DMS53 treated with DMSO at 0.1 percent for 48 hours (cell line): ENCODE measurements around the gene AP1M2.
"Not testable (repeated sequence)": the region's sequence is repeated elsewhere in the genome, so short reads cannot be mapped to it uniquely, and the experiment has no call there.

Experiments used
- DNase-seq: peaks from one replicate; lab custom pipeline; 2025; ENCODE audit not compliant: unreplicated experiment; lab: John Stamatoyannopoulos, UW

AP1M2 gene

DNA sequence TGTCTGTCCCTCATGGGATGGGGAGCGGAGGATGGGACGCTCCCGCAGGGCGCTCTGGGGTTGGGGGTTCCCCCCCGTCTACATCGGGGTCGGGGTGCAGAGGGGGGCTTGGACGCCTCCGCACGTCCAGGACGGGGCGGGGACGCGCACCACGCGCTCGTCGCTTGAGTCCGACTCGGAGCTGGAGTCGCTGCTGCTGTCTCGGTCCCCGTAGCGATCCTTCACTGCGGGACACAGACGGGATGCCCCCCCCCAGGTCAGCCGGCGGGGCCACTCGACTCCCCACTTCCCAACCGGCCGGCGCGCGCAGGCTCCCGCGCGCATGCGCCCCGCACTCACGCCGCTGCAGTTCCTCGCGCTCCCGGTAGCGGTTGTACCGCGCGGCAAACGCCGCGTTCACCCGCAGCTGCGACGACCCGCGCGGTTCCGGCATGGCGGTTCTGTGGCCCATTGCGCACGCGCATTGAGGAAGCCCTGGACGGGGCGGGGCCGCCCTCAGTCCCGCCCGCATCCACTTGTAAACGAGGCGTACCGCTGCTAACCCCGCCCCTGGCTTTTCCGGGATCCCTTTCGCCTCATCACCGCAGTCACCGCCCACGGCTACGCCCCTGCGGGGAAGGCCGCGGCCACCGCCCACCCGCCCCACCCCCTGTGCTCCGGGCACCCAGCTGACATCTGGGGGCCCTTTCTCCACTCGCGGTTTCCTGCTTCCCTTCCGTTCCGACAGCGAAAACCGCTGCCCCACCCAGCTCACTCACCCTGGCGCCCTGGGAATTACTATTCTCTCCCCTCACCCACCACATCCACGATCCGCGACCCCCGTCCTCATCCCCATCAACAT lies 21.3 kb downstream of the AP1M2 start, which contains the start of gene KRI1:
KRI1 (minus strand) TSS at position 444 of the 841 bp plus-strand sequence; CDS start at position 433, 11 bp downstream.
- DNase-seq, result peak; percentile 82

DNA sequence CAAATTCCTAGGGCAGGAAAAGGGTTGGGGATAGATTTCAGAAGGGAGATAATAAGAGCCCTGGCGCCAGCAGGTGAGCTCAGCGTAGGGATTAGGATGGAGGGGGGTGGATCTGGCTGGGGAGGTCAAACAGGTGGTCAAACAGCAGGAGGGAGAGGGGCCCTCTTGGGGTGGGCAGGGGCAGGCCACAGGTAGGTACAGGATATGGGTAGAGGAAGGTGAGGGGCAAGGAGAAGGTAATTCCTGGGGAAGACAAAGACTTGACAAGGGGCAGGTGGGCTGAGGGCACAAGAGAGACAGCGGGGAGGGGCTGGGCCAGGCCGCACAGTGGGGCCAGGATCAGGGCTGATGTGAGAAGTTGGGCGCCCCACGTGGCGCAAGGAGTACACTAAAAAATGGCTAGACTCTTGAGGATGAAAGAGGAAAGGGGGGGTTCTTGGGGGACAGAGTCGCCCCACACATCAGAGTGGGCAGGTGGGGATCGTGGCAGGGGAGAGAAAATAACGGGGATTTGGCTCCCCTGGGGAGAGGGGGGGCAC lies 22.0 kb downstream of the AP1M2 start:
- DNase-seq, result no peak

DNA sequence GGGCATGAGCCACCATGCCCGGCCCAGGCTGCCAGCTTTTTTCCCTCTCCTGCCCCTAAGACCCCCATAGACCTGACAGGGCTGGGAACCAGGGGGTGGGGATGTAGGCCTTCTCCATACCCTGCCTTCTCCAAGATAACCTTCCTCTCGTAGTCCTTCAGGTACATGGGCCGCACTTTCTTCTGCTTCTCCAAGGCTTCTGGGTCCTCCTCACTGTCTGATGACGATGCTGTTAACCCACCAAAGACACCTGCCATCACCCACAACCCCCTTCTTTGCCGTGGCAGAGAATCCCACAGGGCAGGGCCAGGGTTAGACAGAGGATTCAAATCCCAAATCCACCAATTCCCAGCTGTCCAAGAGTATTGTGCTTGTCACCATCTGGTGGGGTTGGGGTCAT lies 24.5 kb downstream of the AP1M2 start:
- no peak for DNase-seq

DNA sequence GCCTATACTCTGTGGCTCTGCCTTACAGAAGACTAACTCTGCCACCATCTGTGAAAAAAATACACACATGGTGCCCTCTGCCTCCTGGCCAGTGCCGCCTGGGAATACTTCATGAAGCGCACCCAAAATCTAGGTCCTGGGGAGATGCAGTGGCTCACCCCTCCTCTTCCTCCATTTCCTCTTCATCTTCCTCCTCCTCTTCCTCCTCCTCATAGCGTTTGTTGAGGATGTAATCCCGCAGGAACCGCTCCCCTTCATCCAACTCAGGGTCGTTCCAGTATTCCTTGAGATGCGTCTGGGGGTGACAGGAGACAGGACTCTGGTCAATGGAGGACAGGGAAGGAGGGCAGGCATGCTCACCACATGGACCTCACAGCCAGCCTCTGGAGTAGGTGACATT lies 27.0 kb downstream of the AP1M2 start:
- DNase-seq, result no peak

DNA sequence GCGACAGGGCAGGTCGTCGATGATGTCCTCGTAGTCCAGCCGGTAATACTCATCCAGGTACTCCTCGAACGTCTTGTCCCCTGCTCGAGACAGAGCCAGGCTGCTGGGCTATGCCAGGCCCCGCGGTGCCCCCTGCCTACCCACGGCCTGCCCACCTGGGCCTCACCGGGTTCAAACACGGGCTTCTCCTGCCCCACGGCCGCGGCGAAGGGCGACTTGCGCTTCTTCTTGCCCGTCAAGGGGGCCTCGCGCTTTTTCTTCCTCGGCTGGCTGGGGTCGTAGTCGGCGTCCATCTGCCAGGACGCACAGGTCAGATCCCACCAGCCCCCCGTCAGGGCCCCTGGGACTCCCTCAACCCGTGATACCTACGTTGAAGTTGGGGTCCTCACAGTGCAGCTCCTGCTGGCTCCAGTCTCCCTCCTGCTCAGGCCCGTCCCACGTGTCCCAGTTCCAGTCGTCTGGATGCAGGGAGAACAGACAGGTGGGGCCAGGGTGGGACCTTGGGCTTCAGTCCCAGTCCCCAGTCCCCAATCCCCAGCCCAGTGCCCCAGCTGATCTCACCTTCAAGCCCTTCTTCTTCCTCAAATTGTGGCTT lies 29.4 kb downstream of the AP1M2 start:
- DNase-seq, result no peak

DNA sequence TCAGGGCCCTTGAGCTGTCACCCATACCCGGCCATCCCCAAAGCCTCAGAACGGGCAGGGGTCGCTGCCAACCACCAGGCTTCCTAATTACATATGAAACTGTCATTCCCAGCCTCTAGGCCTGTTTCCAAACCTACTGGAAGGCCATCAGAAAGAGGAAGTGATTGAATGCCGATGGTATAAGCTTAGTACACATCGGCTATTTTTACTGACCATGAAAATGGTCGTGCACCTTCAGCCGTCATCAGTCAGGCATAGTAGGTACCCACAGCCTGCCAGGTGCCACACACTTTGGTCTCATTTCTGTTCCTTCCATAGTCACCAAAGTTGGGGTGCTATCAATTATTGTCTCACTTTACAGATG lies 31.5 kb downstream of the AP1M2 start:
- no peak for DNase-seq

DNA sequence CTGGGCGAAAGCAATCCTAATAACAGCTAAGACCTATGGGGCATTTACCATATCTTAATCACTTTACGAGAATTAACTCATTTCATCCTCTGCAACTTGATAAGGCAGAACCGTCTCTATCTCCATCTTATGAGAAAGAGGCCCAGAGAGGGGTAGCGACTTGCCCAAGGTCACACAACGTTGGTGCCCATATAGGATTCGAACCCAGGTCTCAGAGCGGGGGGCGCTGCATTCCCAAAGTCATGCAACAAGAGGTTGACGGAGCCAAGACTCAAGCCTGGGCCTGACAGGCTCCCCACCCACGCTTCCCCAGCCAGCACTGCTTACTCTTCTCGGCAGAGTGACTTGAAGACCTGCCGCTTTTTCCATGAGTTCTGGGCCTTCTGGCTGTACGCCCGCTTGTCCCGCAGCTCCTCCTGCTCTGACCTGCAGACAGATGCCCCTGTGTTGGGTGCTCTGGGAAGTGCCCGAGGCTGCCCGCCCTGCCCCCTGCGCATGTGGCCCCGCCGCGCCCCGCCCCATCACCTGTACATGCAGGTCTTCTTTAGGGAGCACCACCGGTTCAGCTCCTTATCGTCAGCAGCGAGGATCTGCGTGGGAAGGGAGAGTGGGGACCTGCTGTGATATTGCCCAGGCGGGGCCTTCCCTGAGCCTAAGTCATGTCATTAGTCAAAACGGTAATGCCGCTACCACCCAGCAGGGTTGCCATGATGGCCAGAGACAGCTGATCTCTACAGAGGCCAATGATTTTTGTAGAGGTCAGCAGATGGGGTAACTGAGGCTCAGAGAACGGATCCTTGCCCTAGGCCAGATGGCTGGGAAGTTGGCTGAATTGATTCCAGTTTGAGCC lies 32.1 kb downstream of the AP1M2 start:
- DNase-seq, result no peak

DNA sequence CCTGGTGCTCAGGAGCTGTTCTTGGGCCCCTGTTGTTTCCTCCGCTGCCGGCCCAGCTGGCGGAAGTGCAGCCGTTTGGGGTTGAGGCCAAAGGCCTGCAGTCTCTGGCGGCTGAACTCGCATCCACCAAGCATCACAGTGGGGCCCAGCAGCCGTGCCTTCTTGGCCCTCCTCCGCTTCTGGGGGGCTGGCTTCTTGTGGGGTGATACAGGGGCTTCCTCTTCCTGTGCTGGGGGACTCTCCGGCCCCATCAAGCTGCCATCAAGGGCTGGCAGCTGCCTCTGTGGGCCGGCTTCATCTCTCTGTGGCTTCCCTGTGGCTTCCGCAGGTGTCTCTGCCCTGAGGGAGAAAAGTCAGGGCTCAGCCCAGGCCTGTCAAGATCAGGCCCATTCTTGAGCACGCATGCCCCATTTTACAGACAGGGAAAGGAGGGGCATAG lies 33.1 kb downstream of the AP1M2 start:
- DNase-seq, result no peak

DNA sequence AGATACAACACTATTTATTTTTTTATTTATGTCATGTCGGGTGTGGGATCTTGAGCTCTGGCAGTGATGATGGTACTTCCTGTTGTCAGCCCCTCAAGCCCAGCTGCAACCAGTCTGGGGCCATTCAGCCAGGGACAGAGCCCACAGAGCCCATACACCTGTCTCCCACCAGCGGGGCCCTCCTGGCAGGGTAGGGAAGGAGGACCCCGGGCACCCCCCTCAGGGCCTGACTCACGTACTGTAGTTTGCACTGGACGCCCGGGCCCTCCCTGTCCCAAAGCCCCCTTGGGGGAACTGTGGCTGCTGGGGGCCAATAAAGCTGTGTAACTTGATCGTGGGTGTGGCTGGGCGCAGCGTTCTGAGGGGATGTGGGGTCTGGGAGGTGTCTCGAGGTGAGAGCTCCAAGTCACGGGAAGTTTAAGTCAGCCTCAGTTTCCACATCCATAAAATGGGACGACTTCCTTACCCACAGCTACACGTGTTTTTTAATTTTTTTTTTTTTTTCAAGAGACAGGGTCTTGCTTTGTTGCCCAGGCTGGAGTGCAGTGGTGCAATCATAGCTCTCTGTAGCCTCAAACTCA lies 33.9 kb downstream of the AP1M2 start:
- DNase-seq, result no peak

DNA sequence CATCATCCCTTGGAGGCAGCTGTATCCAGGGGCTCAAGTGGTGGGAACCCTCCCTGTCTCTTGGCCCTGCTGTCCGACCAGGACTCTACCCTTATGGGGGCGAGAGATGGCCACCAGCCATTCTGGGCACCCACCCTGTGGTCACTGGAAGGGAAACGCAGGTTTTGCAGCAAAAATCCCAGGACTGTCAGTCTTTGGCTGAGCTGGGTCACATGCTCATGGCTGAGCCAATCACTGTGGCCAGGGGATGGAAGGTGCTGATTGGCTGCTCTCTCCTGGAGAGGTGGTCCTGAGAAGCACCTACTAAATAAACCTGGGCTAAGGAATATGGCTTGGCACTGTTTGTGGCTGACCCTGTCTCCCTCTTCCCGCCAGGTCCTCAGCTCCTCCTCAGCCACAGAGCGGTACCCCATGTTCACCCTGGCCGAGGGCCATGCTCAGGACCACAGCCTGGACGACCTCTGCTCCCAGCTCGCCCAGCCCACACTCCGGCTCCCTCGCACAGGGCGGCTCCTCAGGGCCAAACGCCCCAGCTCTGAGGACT lies 34.5 kb downstream of the AP1M2 start:
- no peak for DNase-seq

DNA sequence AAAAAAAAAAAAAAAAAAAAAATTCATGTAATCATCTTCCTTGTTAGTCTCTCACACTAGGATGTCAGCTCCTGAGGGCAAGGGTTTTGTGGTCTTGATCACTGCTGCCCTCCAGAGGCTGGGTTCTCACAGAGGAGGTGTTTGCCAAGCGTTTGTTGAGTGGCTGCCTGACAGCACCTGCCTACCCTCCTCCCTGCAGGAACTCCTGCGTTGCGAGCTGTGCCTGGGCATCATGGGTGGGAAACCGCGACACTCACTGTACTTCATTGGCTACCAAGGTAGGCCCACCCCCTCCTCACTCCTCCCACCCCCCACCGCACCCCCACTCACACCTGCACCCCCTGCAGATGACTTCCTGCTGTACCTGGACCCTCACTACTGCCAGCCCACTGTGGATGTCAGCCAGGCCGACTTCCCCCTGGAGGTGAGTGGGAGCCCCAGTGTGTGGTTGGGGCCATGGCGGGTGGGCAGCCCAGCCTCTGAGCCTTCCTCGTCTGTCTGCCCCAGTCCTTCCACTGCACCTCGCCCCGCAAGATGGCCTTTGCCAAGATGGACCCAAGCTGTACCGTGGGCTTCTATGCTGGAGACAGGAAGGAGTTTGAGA lies 35.3 kb downstream of the AP1M2 start:
- DNase-seq, result peak; percentile 14

DNA sequence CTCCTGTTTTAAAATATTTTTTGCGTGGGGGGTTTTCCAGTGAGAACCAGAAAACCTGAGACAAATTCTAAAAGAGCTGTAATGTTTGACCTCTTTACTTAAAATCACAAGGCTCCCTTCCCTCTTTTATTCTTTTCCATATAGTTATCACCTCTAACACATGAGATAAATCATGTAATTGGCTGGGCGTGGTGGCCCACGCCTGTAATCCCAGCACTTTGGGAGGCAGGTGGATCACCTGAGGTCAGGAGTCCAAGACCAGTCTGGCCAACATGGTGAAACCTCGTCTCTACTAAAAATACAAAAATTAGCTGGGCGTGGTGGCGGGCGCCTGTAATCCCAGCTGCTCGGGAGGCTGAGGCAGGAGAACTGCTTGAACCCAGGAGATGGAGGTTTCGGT lies 36.1 kb downstream of the AP1M2 start:
- DNase-seq, result not testable (repeated sequence)

DNA sequence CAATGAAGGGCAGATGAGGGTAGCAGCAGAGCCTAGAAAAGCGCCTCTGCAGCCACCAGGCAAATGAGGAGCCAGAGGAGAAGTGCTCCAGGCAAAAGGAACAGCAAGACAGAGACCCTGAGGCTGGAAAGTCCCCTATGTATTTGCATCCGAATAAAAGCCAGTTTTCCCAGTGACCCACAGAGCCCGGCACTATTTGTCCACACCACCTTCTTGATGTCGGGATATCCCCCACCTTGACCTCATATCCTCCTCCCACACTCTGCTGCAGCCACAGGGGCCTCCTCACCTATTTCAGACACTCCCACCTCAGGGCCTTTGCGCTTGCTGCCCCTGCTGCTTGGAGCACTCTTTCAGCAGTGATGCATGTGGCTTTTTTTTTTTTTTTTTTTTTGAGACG lies 36.8 kb downstream of the AP1M2 start:
- DNase-seq, result no peak

DNA sequence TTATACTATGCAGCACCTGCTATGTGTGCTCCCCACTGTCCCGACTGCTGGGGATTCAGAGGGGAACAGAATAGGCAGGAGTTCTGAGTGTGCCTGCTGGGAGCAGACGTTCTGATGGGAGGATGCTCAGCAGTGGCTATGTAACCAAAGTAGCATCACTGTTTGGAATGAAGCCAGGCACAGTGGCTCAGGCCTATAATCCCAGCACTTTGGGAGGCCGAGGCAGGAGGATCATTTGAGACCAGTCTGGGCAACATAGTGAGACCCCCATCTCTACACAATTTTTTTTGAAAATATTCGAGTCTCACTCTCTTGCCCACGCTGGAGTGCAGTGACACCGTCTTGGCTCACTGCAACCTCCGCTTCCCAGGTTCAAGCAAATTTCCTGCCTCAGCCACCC lies 37.4 kb downstream of the AP1M2 start:
- DNase-seq, result no peak

DNA sequence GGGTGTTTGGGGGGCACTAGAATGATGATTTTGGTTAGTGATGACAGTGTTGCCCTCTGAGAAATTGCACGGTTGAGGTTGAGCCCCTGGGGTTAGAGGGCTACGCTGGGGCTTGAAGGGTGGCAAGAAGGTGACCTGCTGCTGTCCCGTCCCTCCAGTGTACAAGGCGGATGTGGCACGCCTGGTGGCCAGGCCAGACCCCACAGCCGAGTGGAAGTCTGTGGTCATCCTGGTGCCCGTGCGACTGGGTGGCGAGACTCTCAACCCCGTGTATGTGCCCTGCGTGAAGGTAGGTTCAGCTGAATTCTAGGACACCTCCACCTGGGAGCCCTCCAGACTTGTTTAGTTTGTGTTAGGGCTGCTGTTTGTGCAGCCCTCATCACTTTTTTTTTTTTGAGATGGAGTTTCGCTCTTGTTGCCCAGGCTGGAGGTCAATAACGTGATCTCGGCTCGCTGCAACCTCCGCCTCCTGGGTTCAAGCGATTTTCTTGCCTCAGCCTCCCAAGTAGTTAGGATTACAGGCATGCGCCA lies 38.3 kb downstream of the AP1M2 start:
- no peak for DNase-seq

DNA sequence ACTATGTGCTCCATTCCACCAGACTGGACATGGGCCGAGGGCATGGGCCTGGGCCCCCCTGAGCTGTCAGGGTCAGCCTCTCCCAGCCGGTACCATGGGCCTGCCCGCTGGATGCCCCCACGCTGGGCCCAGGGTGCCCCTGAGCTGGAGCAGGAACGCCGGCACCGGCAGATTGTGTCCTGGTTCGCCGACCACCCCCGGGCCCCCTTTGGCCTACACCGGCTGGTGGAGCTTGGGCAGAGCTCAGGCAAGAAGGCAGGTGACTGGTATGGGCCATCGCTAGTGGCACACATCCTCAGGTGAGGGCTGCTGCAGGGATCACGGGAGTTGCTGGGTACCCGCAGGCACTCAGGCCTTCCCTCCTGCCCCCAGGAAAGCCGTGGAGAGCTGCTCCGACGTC lies 40.3 kb downstream of the AP1M2 start:
- no peak for DNase-seq

DNA sequence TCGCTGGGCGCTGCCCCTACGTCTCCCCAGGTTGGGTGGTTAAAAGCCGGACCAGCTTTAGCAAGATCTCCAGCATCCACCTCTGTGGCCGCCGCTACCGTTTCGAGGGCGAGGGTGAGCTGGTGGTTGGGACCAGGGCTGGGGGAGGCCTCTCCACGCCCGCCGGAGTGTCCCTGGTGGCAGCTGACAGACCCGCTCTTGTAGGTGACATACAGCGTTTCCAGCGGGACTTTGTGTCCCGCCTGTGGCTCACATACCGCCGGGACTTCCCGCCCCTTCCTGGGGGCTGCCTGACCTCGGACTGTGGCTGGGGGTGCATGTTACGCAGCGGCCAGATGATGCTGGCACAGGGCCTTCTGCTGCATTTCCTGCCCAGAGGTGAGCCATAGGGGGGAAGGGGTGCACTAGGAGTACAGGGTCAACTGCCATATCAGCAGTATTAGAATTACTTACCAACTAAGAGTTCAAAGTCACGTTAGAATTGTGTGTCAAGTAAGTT lies 42.3 kb downstream of the AP1M2 start:
- no peak for DNase-seq

DNA sequence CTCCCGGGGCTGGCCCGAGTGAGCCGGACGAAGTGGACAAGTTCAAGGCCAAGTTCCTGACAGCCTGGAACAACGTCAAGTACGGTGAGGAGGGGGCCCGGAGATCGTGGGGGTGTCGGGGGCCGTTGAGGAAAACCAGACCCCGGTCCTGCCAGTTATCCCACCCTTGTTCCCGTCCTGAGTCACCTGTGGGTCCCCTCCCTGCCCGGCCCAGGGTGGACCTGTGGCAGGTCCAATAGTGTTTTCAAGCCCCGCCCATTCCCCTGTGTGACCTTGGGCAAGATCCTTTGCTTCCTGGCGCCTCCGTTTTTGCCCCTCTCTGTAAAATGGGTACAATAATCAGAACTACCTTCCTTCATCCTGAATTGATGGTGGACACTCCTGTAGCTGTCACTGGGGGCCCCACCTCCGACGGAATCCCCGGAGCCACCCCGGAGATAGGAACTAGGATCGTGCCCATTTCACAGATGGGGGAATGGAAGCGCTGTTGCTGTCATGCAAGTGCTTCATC lies 42.8 kb downstream of the AP1M2 start:
- no peak for DNase-seq

DNA sequence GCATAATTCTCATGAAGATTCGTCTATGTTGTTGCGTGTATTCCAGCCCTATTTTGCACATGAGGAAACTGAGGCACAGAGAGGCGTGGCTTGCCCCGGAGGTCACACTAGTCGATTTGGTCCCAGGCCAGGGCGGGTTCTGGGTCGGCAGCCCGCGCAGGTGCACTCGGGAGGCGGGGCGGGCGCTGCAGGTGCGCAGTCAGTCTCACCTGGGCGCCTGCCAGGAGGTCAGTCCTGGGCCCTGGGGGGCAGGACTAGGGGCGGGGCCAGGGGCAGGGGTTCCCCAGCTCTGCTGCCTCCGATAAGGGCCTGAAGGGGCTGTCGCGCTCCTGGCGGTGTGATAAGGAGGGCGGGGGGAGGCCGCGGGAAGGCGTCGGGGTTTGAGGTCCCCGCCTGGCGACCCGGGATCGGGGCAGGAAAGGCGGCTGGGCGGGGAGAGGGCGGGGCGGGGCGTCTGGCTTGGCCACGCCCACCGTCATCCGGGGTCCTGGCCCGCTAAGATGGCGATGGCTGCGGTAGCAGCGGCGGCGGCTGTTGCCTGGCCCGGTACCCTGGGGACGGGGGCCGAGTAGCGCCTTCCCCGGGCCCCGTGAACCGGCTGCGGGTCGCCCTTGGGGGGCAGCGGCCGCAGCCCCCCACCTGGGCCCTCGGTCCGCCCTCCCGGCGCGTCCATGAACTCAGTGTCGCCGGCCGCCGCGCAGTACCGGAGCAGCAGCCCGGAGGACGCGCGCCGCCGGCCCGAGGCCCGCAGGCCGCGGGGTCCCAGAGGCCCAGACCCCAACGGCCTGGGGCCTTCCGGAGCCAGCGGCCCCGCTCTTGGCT lies 43.5 kb downstream of the AP1M2 start, which contains the start of gene ATG4D:
ATG4D (plus strand) TSS at position 485 of the 822 bp plus-strand sequence; CDS start at position 672, 187 bp downstream.
- DNase-seq, result peak; percentile 78
